Stimulated activated effector memory CD8-positive, alpha-beta T cell treated with anti-CD3 and anti-CD28 coated beads, Interleukin-12 subunit alpha, Interleukin-12 subunit beta, amount 100 ng/mL, for 72 hours (primary cell): Measurements from ENCODE around the gene SPRED3.
"Not testable (repeated sequence)": the region's sequence is repeated elsewhere in the genome, so short reads cannot be mapped to it uniquely, and the experiment has no call there.

Experiments
- ATAC-seq: fragments of 150-1000 bp; cut with Tn5 transposase; 2 replicates; pipeline ENCODE4 v1.10.0; 2021
- DNase-seq, 2 donors: peaks; one replicate each; pipeline ENCODE4 v3.0.0; 2021 to 2022; ENCODE audit warnings: low spot score in 2 of 2
- H3K27ac Mint-ChIP-seq: one replicate; pipeline ENCODE4 v1.8.0; 2022; ENCODE audit warnings: mild to moderate bottlenecking, mixed read lengths
- H3K36me3 Mint-ChIP-seq: one replicate; pipeline ENCODE4 v1.8.0; 2022; ENCODE audit warnings: mild to moderate bottlenecking, mixed read lengths
- H3K4me1 Mint-ChIP-seq: one replicate; pipeline ENCODE4 v1.8.0; 2022; ENCODE audit warnings: mixed read lengths
- H3K4me3 Mint-ChIP-seq: one replicate; pipeline ENCODE4 v1.8.0; 2022; ENCODE audit warnings: mild to moderate bottlenecking, mixed read lengths
- H3K9me3 Mint-ChIP-seq: one replicate; pipeline ENCODE4 v1.8.0; 2022; ENCODE audit warnings: mixed read lengths

SPRED3 gene

DNA sequence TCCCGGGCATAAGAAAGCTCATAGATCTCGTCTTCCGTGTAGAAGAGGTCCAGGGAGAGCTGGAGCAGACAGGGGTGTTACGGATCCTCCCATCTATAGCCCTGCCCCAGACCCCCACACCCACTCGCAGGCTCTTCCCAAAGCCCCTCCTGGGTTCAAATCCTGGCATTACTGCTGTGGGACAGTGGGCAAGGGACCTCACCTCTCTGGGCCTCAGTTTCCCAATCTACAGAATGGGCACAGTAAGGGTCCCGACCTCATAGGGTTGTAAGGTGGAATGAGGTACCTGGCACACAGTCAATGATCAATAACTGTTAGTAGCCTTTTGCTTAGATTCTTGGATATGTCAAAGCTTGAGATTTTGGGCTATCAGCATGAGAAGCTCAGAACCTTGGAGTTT lies 24.9 kb downstream of the SPRED3 start:
- Mint-ChIP-seq H3K36me3 (peaks cover 87% of the 10 kb centered on the region), H3K27ac (no peak overlapping the region), H3K9me3 (no peaks in the 10 kb centered on the region), H3K4me3 (no peak overlapping the region), H3K4me1 (peaks cover 25% of the 10 kb centered on the region)
- ATAC-seq = no peak
- DNase-seq = no peak

DNA sequence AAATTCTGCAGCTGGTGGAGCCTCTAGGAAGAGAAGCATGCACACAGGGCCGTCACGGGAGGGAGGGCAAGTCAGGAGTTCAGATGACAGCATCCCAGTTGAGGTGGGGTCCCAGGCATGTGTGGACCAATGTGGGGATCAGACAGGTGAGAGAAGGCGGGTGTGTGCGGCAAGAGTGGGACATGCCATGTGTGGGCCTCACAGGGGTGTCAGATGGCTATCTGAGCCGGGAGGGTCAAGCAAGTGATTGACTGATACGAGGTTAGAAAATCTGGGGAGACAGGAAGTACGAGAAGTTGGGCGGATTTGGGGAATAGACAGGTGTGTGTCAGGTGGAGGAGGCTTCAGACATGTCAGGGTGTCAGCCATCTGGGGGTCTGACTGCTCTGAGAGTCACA lies 28.6 kb downstream of the SPRED3 start:
- ATAC-seq = no peak
- H3K4me3 Mint-ChIP-seq = peak overlapping the region; percentile 77

DNA sequence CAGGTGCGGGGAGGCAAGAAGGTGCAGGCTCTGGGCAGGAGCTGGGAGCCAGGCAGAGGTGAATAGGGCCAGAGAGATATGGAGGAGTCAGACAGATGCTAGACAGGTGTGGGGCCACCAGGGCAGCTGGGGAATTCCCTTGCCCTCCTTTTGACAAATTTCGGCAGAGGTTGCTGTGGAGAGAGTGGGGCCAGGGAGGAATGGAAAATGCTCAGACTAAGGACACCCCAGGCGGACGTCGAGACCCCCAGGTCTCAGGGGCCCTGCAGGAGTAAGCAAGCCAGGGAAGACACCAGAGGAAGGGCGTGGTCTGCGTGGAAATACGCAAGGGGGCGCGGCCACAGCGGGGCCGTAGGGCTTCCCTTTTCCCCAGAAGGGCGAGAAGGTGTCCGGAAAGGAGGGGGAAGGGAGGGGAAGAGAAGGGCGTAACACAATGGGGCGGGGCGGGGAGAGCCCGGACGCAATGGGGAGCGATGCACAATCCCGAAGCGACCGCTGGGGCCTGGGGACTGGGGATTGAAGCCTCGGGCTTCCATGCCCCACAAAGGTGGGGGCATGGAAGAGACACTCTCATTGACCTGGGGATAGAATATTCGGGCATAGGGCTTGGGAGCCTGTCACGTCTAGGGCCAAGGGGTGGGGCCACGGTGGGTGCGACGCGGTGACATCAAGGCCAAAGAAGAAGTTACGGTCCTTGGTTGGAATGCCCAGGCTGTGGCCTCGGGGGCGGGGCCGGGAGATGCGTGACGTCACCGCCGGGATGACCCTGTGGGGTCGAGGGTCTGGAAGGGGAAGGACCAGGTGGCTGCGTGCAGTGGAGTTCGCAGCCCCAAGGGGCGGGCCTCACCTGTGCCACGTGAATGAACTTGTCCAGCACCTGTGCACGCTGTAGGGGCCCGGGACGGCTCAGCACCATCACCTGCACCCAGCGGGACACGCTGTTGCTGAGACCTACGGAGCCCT lies 29.3 kb downstream of the SPRED3 start:
- H3K4me3 Mint-ChIP-seq = peak overlapping the region; percentile 77
- DNase-seq (peak; percentile 38 to 70), ATAC-seq (peak; percentile 81)
- peak overlapping the region; percentile 73 for H3K27ac Mint-ChIP-seq
- H3K9me3 Mint-ChIP-seq = no peaks in the 10 kb centered on the region
- peaks cover 34% of the 10 kb centered on the region for H3K4me1 Mint-ChIP-seq
- H3K36me3 Mint-ChIP-seq = peaks cover 69% of the 10 kb centered on the region

More for the DNA sequence above, 28.6 kb downstream of the SPRED3 start:
- Mint-ChIP-seq H3K4me1 (peaks cover 34% of the 10 kb centered on the region), H3K36me3 (peaks cover 76% of the 10 kb centered on the region), H3K27ac (peak overlapping the region; percentile 73), H3K9me3 (no peaks in the 10 kb centered on the region)
- DNase-seq = no peak

DNA sequence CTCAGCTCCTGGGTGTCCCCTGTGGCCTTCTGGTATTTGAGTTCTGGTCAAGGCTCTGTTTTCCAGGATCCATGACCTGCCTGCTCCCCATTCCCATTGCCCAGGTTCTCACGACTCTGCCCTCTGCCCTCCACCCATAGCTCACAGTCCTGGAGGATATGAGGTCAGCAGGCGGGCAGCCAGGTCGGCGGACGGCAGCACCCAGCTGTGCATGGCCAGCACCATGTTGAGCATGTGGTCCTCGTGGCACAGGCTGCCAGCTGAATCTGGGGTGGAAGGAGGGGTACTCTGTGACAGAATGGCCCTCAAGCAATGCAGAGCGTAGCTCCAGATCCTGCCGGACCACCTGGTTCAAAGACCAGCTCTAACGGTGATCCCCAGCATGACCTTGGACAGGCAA lies 32.4 kb downstream of the SPRED3 start:
- H3K27ac Mint-ChIP-seq = no peak overlapping the region
- H3K4me1 Mint-ChIP-seq = peaks cover 34% of the 10 kb centered on the region
- DNase-seq = no peak
- H3K4me3 Mint-ChIP-seq = no peak overlapping the region
- no peak for ATAC-seq
- H3K36me3 Mint-ChIP-seq = peaks cover 46% of the 10 kb centered on the region
- H3K9me3 Mint-ChIP-seq = no peaks in the 10 kb centered on the region

DNA sequence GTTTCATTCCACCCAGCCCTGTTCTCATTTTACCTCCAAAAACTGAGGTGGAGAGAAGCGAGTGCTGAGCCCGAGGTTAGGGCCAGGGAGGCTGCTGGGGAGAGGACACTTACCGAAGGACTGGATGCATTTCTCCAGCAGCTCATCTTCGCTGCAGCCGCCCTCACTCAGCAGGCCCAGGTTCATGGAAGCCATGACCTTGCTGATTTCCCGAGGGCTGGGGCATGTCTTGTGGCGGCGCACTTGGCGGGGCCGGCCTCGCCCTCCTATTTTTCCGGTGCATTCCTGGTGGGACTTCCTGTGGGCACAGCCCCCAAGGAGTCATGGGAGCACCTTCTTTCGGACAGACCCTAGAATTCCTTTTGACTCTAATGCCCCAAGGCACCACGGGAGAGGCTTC lies 33.4 kb downstream of the SPRED3 start:
- Mint-ChIP-seq H3K4me3 (no peak overlapping the region), H3K27ac (no peak overlapping the region), H3K4me1 (peaks cover 37% of the 10 kb centered on the region), H3K36me3 (peaks cover 45% of the 10 kb centered on the region), H3K9me3 (no peaks in the 10 kb centered on the region)
- ATAC-seq = no peak
- DNase-seq = no peak

DNA sequence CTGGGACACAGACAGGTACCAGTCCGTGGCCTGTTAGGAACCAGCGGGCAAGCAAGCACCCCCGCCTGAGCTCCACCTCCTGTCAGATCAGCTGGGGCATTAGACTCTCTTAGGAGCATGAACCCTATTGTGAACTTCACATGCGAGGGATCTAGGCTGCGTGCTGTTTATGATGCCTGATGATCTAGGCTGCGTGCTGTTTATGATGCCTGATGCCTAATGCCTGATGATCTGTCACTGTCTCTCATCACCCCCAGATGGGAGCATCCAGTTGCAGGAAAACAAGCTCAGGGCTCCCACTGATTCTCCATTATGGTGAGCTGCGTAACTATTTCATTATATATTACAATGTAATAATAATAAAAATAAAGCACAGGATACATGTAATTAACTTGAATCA lies 33.9 kb downstream of the SPRED3 start:
- no peak overlapping the region for H3K27ac Mint-ChIP-seq
- DNase-seq (no peak), ATAC-seq (no peak)
- H3K9me3 Mint-ChIP-seq = no peaks in the 10 kb centered on the region
- peaks cover 39% of the 10 kb centered on the region for H3K36me3 Mint-ChIP-seq
- H3K4me1 Mint-ChIP-seq = peaks cover 33% of the 10 kb centered on the region
- no peak overlapping the region for H3K4me3 Mint-ChIP-seq

DNA sequence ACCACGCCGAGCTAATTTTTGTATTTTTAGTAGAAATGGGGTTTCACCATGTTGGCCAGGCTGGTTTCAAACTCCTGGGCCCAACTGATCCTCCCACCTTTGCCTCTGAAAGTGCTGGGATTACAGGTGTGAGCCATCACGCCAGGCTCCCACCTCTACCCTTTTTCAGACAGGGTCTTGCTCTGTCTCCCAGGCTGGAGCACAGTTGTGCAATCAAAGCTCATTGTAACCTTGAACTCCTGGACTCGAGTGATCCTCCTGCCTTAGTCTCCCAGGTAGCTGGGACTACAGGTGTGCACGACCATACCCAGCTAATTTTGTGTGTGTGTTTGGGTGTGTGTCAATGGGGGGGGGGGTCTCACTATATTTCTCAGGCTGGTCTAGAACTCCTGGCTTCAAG lies 35.8 kb downstream of the SPRED3 start:
- Mint-ChIP-seq H3K9me3 (no peaks in the 10 kb centered on the region), H3K4me3 (peak overlapping the region; percentile 77), H3K27ac (no peak overlapping the region), H3K36me3 (peaks cover 41% of the 10 kb centered on the region), H3K4me1 (peaks cover 30% of the 10 kb centered on the region)
- ATAC-seq = no peak
- DNase-seq = no peak

DNA sequence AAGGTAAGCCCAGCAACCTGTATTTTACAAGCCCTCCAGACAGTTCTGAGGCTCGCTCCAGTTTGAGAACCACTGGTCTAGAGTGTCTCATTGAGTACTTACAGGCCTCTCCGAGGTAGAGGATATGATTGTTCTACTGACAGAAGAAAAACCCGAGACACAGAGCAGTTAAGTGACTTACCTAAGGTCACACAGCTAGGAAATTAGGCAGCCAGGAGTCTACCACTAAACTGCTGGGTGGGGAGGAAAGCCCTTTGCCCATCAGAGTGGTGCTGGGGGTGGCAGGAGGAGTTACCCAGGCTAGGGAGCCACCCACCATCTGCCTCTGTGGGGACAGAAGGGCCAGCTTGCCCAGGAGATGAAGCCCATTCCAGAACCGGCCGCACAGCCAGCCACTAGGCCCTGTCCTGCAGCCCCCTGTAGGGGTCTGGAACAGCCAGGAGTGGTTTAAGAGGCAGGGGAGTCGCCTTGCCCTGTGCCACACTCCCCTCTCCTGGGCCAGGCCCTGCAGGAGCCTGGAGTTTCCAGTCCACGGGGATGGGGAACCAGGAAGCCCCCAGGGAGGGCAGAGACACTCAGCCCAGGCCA lies 36.8 kb downstream of the SPRED3 start:
- H3K4me1 Mint-ChIP-seq = peaks cover 29% of the 10 kb centered on the region
- peaks cover 36% of the 10 kb centered on the region for H3K36me3 Mint-ChIP-seq
- DNase-seq = no peak
- peak overlapping the region; percentile 77 for H3K4me3 Mint-ChIP-seq
- peak overlapping the region; percentile 98 for H3K27ac Mint-ChIP-seq
- no peaks in the 10 kb centered on the region for H3K9me3 Mint-ChIP-seq
- no peak for ATAC-seq

DNA sequence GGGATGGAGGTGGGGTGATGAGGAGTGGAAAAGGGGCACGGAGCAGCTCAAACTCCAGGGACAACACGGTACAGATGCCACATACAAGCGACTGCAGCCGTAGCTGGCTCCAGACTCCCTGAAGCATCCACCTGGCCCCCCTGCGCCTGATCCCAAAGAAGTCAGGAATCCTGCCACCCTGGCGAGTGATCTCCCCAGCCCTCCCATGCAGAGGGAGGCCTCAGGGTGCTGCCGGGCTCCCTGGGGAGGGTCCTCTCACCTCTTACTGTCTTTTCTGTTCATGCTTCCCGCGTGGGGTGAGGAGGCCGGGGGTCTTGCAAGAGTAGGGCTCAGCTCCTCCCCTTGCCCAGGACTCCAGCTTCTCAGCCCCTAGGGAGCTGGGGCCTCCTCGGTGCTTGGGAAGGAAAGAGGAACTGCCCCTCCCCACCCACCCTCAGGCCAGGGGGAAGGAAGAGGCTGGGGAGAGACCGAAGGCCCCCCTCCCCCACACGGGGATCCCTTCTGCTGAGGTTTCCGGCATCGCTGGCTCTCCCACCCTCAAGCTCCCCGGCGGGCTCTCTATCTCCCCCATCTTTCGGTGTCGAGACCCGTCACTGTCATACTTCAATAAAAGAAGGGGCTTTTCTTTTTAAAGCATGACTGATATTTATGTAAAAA lies 37.4 kb downstream of the SPRED3 start, which contains the start of gene RASGRP4:
RASGRP4 (minus strand) TSS at position 410 of the 657 bp plus-strand sequence; CDS start at position 282, 128 bp downstream.
- ATAC-seq (peak; percentile 6), DNase-seq (no peak)
- peaks cover 30% of the 10 kb centered on the region for H3K36me3 Mint-ChIP-seq
- H3K27ac Mint-ChIP-seq = peak within 1 kb of the TSS; percentile 98
- H3K4me1 Mint-ChIP-seq = peaks cover 29% of the 10 kb centered on the region
- H3K9me3 Mint-ChIP-seq = no peaks in the 10 kb centered on the region
- peak within 1 kb of the TSS; percentile 77 for H3K4me3 Mint-ChIP-seq

DNA sequence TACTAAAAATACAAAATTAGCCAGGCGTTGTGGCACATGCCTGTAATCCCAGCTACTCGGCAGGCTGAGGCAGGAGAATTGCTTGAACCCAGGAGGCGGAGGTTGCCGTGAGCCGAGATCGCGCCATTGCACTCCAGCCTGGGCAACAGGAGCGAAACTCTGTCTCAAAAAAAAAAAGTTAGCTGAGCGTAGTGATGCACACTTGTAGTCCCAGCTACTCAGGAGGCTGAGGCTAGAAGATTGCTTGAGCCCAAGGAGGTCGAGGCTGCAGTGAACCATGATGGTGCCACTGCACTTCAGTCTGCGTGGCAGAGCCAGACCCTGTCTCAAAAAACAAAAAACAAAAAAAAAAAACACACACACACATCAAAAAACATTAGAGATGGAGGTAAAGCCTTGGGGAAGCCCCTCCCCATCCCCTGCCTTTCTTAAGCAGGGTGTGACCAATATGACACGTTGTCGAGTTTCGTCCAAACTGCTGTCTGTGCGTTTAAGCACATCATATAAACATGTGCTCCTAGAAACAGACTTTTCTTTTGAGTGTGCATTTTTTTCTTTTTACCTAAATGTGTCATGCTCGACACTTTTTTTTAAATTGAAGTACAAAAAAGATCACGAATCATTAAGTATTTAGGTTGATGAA lies 38.7 kb downstream of the SPRED3 start:
- not testable (repeated sequence) for H3K9me3 Mint-ChIP-seq
- DNase-seq = peak in 1 of 2 donors; percentile 65
- Mint-ChIP-seq H3K4me3 (peak overlapping the region; percentile 77), H3K27ac (peak overlapping the region; percentile 98), H3K4me1 (peaks cover 29% of the 10 kb centered on the region), H3K36me3 (peaks cover 18% of the 10 kb centered on the region)
- ATAC-seq = peak; percentile 93

DNA sequence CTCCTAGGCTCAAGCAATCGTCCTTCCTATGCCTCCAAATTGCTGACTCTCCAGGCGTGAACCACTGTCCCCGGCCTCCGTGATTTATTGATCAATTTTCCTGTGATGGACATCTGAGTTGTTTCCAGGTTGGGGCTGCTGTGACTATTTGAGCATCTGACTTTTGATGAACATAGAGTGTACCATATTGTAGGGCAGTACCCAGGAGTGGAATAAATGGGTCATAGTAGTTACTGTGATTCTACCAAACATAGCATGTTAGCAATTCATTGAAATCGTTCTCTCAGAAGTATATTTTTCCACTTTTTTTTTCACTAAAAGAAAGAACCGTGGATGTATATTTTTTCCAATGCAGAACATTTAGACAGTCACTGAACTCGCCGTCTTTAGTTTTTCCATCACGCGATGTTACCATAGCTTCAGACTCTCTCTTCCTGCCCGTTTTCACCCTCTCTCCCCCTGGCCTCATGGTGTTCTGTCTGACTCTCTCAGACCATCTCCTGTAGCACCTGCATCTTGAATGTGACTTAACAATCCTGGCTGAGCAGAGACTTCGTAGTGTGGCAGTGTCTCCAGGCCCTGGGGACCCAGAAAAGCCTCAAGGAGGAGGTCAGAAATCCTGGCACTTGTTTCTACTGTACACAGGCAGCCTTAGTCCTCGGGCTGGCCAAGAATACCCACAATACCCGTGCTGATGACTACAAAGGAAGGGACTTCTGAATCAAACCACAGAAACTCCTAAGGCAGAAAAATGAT lies 40.7 kb downstream of the SPRED3 start:
- ATAC-seq = peak; percentile 65
- peak overlapping the region; percentile 98 for H3K27ac Mint-ChIP-seq

DNA sequence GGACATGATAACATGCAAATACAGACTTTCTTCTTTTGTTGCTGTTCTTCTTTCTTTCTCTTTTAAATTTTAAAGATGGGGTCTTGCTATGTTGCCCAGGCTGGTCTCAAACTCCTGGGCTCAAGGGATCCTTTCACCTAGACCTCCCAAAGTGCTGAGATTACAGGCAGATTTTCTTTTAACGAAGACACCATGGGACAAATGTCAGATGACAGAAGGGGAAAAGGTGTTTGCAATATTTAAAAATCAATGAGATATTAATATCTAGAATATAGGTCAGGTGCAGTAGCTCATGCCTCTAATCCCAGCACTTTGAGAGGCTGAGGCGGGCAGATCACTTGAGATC lies 41.3 kb downstream of the SPRED3 start:
- Mint-ChIP-seq H3K4me3 (peak overlapping the region; percentile 77), H3K9me3 (no peaks in the 10 kb centered on the region), H3K4me1 (peaks cover 44% of the 10 kb centered on the region), H3K27ac (peak overlapping the region; percentile 98), H3K36me3 (peaks cover 18% of the 10 kb centered on the region)
- DNase-seq (no peak), ATAC-seq (no peak)

More for the DNA sequence above, 40.7 kb downstream of the SPRED3 start:
- Mint-ChIP-seq H3K4me1 (peaks cover 40% of the 10 kb centered on the region), H3K4me3 (peak overlapping the region; percentile 77), H3K36me3 (peaks cover 18% of the 10 kb centered on the region), H3K9me3 (no peaks in the 10 kb centered on the region)
- DNase-seq = peak in 1 of 2 donors; percentile 53

DNA sequence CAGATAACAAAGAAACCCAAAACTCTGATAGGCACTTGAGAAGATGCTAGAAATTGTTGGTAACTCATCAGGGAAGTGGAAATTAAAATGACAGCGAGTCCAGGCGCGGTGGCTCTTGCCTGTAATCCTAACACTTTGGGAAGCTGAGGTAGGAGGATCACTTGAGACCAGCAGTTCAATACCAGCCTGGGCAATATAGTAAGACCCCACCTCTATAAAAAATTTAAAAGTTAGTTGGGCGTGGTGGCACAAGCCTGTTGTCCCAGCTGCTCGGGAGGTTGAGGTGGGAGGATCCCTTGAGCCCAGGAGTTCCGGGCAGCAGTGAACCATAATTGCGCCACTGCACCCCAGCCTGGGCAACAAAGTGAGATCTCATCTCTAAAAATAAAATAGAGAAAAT lies 42.4 kb downstream of the SPRED3 start:
- no peak for ATAC-seq
- Mint-ChIP-seq H3K9me3 (no peaks in the 10 kb centered on the region), H3K4me3 (no peak overlapping the region)

DNA sequence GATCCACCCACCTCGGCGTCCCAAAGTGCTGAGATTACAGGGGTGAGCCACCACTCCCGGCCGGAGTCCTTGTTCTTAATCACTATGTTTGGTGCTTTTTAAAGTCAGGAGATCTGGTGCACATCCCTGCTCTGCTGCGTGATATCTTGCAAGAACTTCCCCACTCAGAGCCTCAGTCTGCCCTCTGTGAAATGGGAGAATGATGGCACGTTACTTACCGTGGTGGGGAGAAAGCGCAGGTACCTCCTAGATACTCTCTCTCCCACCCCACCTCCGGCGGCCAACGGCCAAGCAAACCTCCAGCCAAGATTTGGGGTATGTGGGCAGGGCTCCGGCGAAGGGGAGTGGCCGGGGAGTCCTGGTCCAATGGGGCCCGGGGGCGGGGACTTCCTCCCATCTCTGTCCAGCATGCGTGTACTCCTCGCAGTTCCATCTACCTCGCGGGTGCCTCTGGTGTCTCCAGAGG lies 44.8 kb downstream of the SPRED3 start, which contains the start of gene RYR1:
RYR1 (plus strand) TSS at position 424 of the 466 bp plus-strand sequence. CDS start 139 bp downstream, outside the sequence.
- DNase-seq = peak; percentile 43 to 69
- H3K4me1 Mint-ChIP-seq = peaks cover 33% of the 10 kb centered on the region
- H3K27ac Mint-ChIP-seq = peak within 1 kb of the TSS; percentile 23
- ATAC-seq = peak; percentile 79
- peak within 1 kb of the TSS; percentile 63 for H3K4me3 Mint-ChIP-seq
- peaks cover 29% of the 10 kb centered on the region for H3K36me3 Mint-ChIP-seq
- no peaks in the 10 kb centered on the region for H3K9me3 Mint-ChIP-seq

More for the DNA sequence above, 42.4 kb downstream of the SPRED3 start:
- H3K27ac Mint-ChIP-seq = no peak overlapping the region
- no peak for DNase-seq
- peaks cover 43% of the 10 kb centered on the region for H3K4me1 Mint-ChIP-seq
- H3K36me3 Mint-ChIP-seq = peaks cover 18% of the 10 kb centered on the region
